ENCODE data around the gene CLMN. TPM values are rescaled to one million over a fixed set of nuclear protein-coding genes. Genes with fewer than 3 reads are reported as not detected.

CLMN gene
- total RNA-seq, 1 donor, result 1.1 TPM

GRCh38 chr14:95275494-95275893 is 44.2 kb downstream of the CLMN start:
- Histone ChIP-seq H3K4me2 (ENCODE audit: insufficient read depth, low read length) (no peak overlapping the region), H4K20me1 (ENCODE audit: insufficient read depth, low read length) (no peaks in the 10 kb centered on the region), H2AFZ (ENCODE audit: low read length) (no peak overlapping the region), H3K4me1 (ENCODE audit: insufficient read depth, low read length) (no peaks in the 10 kb centered on the region), H3K9me3 (ENCODE audit: low read depth, low read length) (no peaks in the 10 kb centered on the region), H3K27me3 (ENCODE audit: insufficient read depth, low read length) (no peaks in the 10 kb centered on the region), H3K36me3 (ENCODE audit: insufficient read depth, low read length) (no peaks in the 10 kb centered on the region), H3K79me2 (ENCODE audit: insufficient read depth, low read length) (no peaks in the 10 kb centered on the region), H3K4me3 (ENCODE audit: insufficient read depth, low read length) (no peak overlapping the region), H3K27ac (ENCODE audit: low read depth, low read length) (no peak overlapping the region)
- TF ChIP-seq CTCF (IDR thresholded peaks at IDR 0.05; ENCODE audit: extremely low read depth, low read depth, low read length), result no peak
- DNase-seq (ENCODE audit: insufficient read length, low spot score, missing footprints), result no peak

- H3K4me3 ChIP-seq (ENCODE audit: insufficient read depth, low read length), result no peak overlapping the region
- no peak for TF ChIP-seq CTCF (IDR thresholded peaks at IDR 0.05; ENCODE audit: extremely low read depth, low read depth, low read length)
- no peaks in the 10 kb centered on the region for H4K20me1 ChIP-seq (ENCODE audit: insufficient read depth, low read length)
- no peak overlapping the region for H2AFZ ChIP-seq (ENCODE audit: low read length)
- H3K36me3 ChIP-seq (ENCODE audit: insufficient read depth, low read length), result no peaks in the 10 kb centered on the region
- no peaks in the 10 kb centered on the region for H3K27me3 ChIP-seq (ENCODE audit: insufficient read depth, low read length)
- no peaks in the 10 kb centered on the region for H3K79me2 ChIP-seq (ENCODE audit: insufficient read depth, low read length)
- H3K4me2 ChIP-seq (ENCODE audit: insufficient read depth, low read length), result no peak overlapping the region
- no peaks in the 10 kb centered on the region for H3K9me3 ChIP-seq (ENCODE audit: low read depth, low read length)
- no peak overlapping the region for H3K27ac ChIP-seq (ENCODE audit: low read depth, low read length)
- DNase-seq (ENCODE audit: insufficient read length, low spot score, missing footprints), result no peak
- no peaks in the 10 kb centered on the region for H3K4me1 ChIP-seq (ENCODE audit: insufficient read depth, low read length)
Observed at GRCh38 chr14:95274874-95275273, 44.8 kb downstream of the CLMN start.

GRCh38 chr14:95274279-95274678 is 45.4 kb downstream of the CLMN start:
- Histone ChIP-seq H3K27ac (ENCODE audit: low read depth, low read length) (no peak overlapping the region), H3K9me3 (ENCODE audit: low read depth, low read length) (no peaks in the 10 kb centered on the region), H3K79me2 (ENCODE audit: insufficient read depth, low read length) (no peaks in the 10 kb centered on the region), H3K27me3 (ENCODE audit: insufficient read depth, low read length) (no peaks in the 10 kb centered on the region), H3K4me2 (ENCODE audit: insufficient read depth, low read length) (no peak overlapping the region), H3K4me1 (ENCODE audit: insufficient read depth, low read length) (no peaks in the 10 kb centered on the region), H3K36me3 (ENCODE audit: insufficient read depth, low read length) (no peaks in the 10 kb centered on the region), H2AFZ (ENCODE audit: low read length) (no peak overlapping the region), H4K20me1 (ENCODE audit: insufficient read depth, low read length) (no peaks in the 10 kb centered on the region), H3K4me3 (ENCODE audit: insufficient read depth, low read length) (no peak overlapping the region)
- no peak for TF ChIP-seq CTCF (IDR thresholded peaks at IDR 0.05; ENCODE audit: extremely low read depth, low read depth, low read length)
- DNase-seq (ENCODE audit: insufficient read length, low spot score, missing footprints), result no peak

- H3K27ac ChIP-seq (ENCODE audit: low read depth, low read length), result no peak overlapping the region
- no peaks in the 10 kb centered on the region for H4K20me1 ChIP-seq (ENCODE audit: insufficient read depth, low read length)
- no peak for TF ChIP-seq CTCF (IDR thresholded peaks at IDR 0.05; ENCODE audit: extremely low read depth, low read depth, low read length)
- no peaks in the 10 kb centered on the region for H3K79me2 ChIP-seq (ENCODE audit: insufficient read depth, low read length)
- H3K27me3 ChIP-seq (ENCODE audit: insufficient read depth, low read length), result no peaks in the 10 kb centered on the region
- no peak overlapping the region for H3K4me2 ChIP-seq (ENCODE audit: insufficient read depth, low read length)
- H3K4me3 ChIP-seq (ENCODE audit: insufficient read depth, low read length), result no peak overlapping the region
- H3K9me3 ChIP-seq (ENCODE audit: low read depth, low read length), result no peaks in the 10 kb centered on the region
- DNase-seq (ENCODE audit: insufficient read length, low spot score, missing footprints), result no peak
- no peaks in the 10 kb centered on the region for H3K4me1 ChIP-seq (ENCODE audit: insufficient read depth, low read length)
- H3K36me3 ChIP-seq (ENCODE audit: insufficient read depth, low read length), result no peaks in the 10 kb centered on the region
- H2AFZ ChIP-seq (ENCODE audit: low read length), result no peak overlapping the region
Observed at GRCh38 chr14:95273001-95273978, 46.4 kb downstream of the CLMN start.
